Osteoblast (primary cell): ENCODE measurements around the gene SEMA3A. TPM values are rescaled to one million over a fixed set of nuclear protein-coding genes. Genes with fewer than 3 reads are reported as not detected.

Experiments
- DNase-seq: peaks from one replicate; pipeline ENCODE4 v3.0.0; 2011; ENCODE audit warnings: low spot score, mixed read lengths; ENCODE audit not compliant: insufficient read length; ENCODE audit errors: missing footprints
- H2AFZ ChIP-seq: 2 replicates; pipeline ENCODE4 v1.6.0; 2011; ENCODE audit warnings: mild to moderate bottlenecking, low read length
- H3K27ac ChIP-seq: 2 replicates; pipeline ENCODE4 v1.5.1; 2011; ENCODE audit warnings: mild to moderate bottlenecking, low read depth, low read length, moderate library complexity
- H3K27me3 ChIP-seq: 2 replicates; pipeline ENCODE4 v1.6.0; 2012; ENCODE audit warnings: mild to moderate bottlenecking, control low read depth, inconsistent platforms, low read length, moderate library complexity; ENCODE audit not compliant: insufficient read depth
- H3K36me3 ChIP-seq: 2 replicates; pipeline ENCODE4 v1.5.1; 2011; ENCODE audit warnings: mild to moderate bottlenecking, low read length, control low read depth, moderate library complexity; ENCODE audit not compliant: insufficient read depth
- H3K4me1 ChIP-seq: 2 replicates; pipeline ENCODE4 v1.5.1; 2011; ENCODE audit warnings: mild to moderate bottlenecking, low read length, control low read depth, moderate library complexity; ENCODE audit not compliant: insufficient read depth
- H3K4me2 ChIP-seq: 2 replicates; pipeline ENCODE4 v1.6.0; 2011; ENCODE audit warnings: mild to moderate bottlenecking, low read length; ENCODE audit not compliant: insufficient read depth
- H3K4me3 ChIP-seq: fragments of 200-600 bp; sonication (generic); 3 replicates; pipeline ENCODE4 v1.5.1; 2012; ENCODE audit warnings: mild to moderate bottlenecking, low read length, inconsistent platforms; ENCODE audit not compliant: insufficient read depth
- H3K79me2 ChIP-seq: 2 replicates; pipeline ENCODE4 v1.6.0; 2012; ENCODE audit warnings: mild to moderate bottlenecking, low read length, control low read depth, inconsistent platforms; ENCODE audit not compliant: insufficient read depth
- H3K9me3 ChIP-seq: 2 replicates; pipeline ENCODE4 v1.5.1; 2011; ENCODE audit warnings: low read depth, low read length, control low read depth
- H4K20me1 ChIP-seq: 2 replicates; pipeline ENCODE4 v1.6.0; 2012; ENCODE audit warnings: mild to moderate bottlenecking, low read length, control low read depth; ENCODE audit not compliant: insufficient read depth
- total RNA-seq: library from RNA; depleted of rRNA; stranded (reverse); fragments of >200 nt; gene quantifications from 2 replicates; pipeline ENCODE4 v1.2.3, GENCODE V29; 2012
- TF ChIP-seq, protein P1 (sequence below): IDR thresholded peaks from 2 replicates; pipeline ENCODE4 v1.5.1; 2011; ENCODE audit warnings: mild to moderate bottlenecking, low read depth, low read length, moderate library complexity; ENCODE audit errors: extremely low read depth

SEMA3A gene
- total RNA-seq, 1 donor, result 2.5 TPM

DNA sequence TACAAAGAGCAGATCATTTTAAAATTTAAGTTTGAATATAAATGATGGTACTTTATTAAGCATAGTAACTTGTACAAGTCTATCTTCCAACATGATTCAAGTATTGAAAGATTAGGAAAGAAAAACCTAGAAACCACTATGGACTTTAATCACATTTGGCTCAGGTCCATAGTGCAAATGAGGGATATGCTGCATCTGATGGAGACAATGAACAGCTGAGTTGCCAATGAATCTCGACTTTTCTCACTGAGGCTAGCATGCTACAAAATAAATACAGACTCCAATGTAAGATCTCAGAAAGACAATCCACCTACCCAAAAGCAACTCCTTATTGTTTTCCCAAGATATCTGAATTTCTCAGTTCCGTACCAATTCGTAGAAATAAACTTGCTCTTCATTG, 89.8 kb downstream of the SEMA3A start:
- Histone ChIP-seq H3K36me3 (no peaks in the 10 kb centered on the region), H3K4me1 (no peaks in the 10 kb centered on the region), H3K4me3 (no peak overlapping the region), H3K4me2 (no peak overlapping the region), H3K27ac (no peak overlapping the region), H3K9me3 (no peaks in the 10 kb centered on the region), H3K27me3 (no peaks in the 10 kb centered on the region), H3K79me2 (no peaks in the 10 kb centered on the region), H2AFZ (no peak overlapping the region), H4K20me1 (no peaks in the 10 kb centered on the region)
- no peak for DNase-seq
- TF ChIP-seq, protein P1, sequence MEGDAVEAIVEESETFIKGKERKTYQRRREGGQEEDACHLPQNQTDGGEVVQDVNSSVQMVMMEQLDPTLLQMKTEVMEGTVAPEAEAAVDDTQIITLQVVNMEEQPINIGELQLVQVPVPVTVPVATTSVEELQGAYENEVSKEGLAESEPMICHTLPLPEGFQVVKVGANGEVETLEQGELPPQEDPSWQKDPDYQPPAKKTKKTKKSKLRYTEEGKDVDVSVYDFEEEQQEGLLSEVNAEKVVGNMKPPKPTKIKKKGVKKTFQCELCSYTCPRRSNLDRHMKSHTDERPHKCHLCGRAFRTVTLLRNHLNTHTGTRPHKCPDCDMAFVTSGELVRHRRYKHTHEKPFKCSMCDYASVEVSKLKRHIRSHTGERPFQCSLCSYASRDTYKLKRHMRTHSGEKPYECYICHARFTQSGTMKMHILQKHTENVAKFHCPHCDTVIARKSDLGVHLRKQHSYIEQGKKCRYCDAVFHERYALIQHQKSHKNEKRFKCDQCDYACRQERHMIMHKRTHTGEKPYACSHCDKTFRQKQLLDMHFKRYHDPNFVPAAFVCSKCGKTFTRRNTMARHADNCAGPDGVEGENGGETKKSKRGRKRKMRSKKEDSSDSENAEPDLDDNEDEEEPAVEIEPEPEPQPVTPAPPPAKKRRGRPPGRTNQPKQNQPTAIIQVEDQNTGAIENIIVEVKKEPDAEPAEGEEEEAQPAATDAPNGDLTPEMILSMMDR, result no peak

DNA sequence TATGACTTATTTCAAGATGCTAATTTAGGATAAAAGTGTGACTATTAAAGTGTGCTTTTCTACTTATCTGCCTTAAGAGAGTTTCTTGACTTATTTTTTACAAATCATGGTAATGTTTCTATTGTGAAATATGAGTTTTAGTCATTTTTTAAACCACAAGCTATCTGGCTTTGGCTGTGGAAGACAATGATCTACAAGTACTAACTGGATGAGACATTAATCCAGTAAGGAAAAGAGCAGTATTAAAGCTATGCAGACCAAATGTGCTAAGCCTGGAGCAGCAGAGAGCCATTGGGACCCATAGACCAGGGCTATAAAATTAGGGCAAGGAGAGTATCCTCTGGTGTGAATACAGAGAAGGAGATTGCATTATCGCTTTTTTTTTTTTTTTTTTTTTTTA, 92.4 kb downstream of the SEMA3A start:
- Histone ChIP-seq H4K20me1 (no peaks in the 10 kb centered on the region), H3K79me2 (no peaks in the 10 kb centered on the region), H2AFZ (no peak overlapping the region), H3K4me2 (no peak overlapping the region), H3K36me3 (no peaks in the 10 kb centered on the region), H3K9me3 (no peaks in the 10 kb centered on the region), H3K27ac (no peak overlapping the region), H3K27me3 (no peaks in the 10 kb centered on the region), H3K4me3 (no peak overlapping the region), H3K4me1 (no peaks in the 10 kb centered on the region)
- TF ChIP-seq, protein P1, result no peak
- no peak for DNase-seq

DNA sequence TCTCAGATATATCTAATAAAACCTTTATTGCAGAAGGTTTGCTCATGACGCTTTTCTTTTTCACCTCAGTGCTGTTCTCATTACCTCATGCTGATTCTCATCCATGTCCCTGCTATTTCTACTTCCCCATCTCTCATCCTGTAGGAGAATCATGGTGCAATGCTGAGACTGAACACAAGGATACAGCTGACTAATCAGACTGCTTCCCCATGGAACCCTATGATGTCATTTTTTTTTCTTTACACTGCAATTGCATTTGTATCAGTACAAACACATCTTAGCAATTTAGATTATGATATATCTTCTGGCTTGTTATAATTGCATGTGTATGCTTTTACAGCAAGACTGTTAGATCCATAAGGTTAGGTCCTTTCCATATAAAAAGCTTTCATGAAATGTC, 93.7 kb downstream of the SEMA3A start:
- Histone ChIP-seq H4K20me1 (no peaks in the 10 kb centered on the region), H3K4me1 (no peaks in the 10 kb centered on the region), H2AFZ (no peak overlapping the region), H3K4me2 (no peak overlapping the region), H3K9me3 (no peaks in the 10 kb centered on the region), H3K36me3 (no peaks in the 10 kb centered on the region), H3K79me2 (no peaks in the 10 kb centered on the region), H3K27me3 (no peaks in the 10 kb centered on the region), H3K4me3 (no peak overlapping the region), H3K27ac (no peak overlapping the region)
- TF ChIP-seq, protein P1, result peak; percentile 31
- DNase-seq, result peak; percentile 49

DNA sequence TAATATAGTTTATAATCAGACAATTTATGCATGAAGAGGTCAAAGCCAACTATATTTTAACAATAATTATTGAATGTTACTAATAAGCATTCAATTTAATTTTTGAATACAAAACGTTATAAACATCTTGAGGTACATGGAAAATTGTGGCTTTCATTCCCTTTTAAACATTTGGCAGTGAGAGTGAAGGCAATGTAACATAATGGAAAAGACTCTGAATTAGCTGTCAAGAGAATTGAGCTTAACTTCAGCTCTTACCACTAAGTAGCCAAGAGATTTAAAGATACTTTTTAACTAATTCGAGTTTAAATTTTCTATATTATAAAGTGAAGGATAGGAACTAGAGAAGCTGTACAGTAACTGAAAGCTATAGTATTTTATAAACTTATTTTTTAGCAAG, 98.6 kb downstream of the SEMA3A start:
- no peak overlapping the region for H2AFZ ChIP-seq
- DNase-seq, result no peak
- H3K4me1 ChIP-seq, result no peaks in the 10 kb centered on the region
- TF ChIP-seq, protein P1, result no peak
- no peaks in the 10 kb centered on the region for H3K36me3 ChIP-seq
- H3K79me2 ChIP-seq, result no peaks in the 10 kb centered on the region
- H3K4me3 ChIP-seq, result no peak overlapping the region
- H3K4me2 ChIP-seq, result no peak overlapping the region
- H3K27me3 ChIP-seq, result no peaks in the 10 kb centered on the region
- no peak overlapping the region for H3K27ac ChIP-seq
- H4K20me1 ChIP-seq, result no peaks in the 10 kb centered on the region
- H3K9me3 ChIP-seq, result no peaks in the 10 kb centered on the region
